Fibroblast of skin of abdomen (primary cell): ENCODE measurements around the gene WDR38.
A peak's percentile ranks its signal among the peaks of the same experiment; 100 is the strongest.

Experiments used
- DNase-seq: peaks from one replicate; pipeline ENCODE4 v3.0.0-alpha.2; 2013

WDR38 gene

GRCh38 chr9:124859803-124860581, 6.7 kb downstream of the WDR38 start:
- DNase-seq, result no peak

- no peak for DNase-seq
These were observed 7.5 kb downstream of the WDR38 start for GRCh38 chr9:124860582-124861341.

GRCh38 chr9:124861342-124862229, 8.3 kb downstream of the WDR38 start, which contains the start of the genes ARPC5L and RPL35:
Gene ARPC5L (plus strand): TSS chr9:124862130. CDS start chr9:124869291, 7,161 bp downstream.
Gene RPL35 (minus strand): TSS chr9:124861957. CDS start chr9:124861912, 45 bp downstream.
- DNase-seq, result peak; percentile 94

- DNase-seq, result no peak
These were observed 10.2 kb downstream of the WDR38 start for GRCh38 chr9:124863371-124863871.

GRCh38 chr9:124868511-124869465, 15.5 kb downstream of the WDR38 start:
- peak; percentile 83 for DNase-seq

- no peak for DNase-seq
These were observed 16.3 kb downstream of the WDR38 start for GRCh38 chr9:124869466-124869985.

GRCh38 chr9:124869986-124870560, 16.8 kb downstream of the WDR38 start:
- DNase-seq, result peak; percentile 47

- no peak for DNase-seq
These were observed 17.5 kb downstream of the WDR38 start for GRCh38 chr9:124870723-124871122.

GRCh38 chr9:124871156-124871561, 17.9 kb downstream of the WDR38 start:
- no peak for DNase-seq

- DNase-seq, result no peak
These were observed 20.4 kb downstream of the WDR38 start for GRCh38 chr9:124873664-124874063.

GRCh38 chr9:124875501-124875900, 22.2 kb downstream of the WDR38 start:
- no peak for DNase-seq

- DNase-seq, result no peak
These were observed 23.9 kb downstream of the WDR38 start for GRCh38 chr9:124877021-124877782.

GRCh38 chr9:124878021-124878420, 24.8 kb downstream of the WDR38 start:
- DNase-seq, result no peak

GRCh38 chr9:124878518-124878917, 25.3 kb downstream of the WDR38 start:
- DNase-seq, result no peak

GRCh38 chr9:124879226-124879625, 26.0 kb downstream of the WDR38 start:
- DNase-seq, result no peak

GRCh38 chr9:124880501-124880900, 27.2 kb downstream of the WDR38 start:
- no peak for DNase-seq

GRCh38 chr9:124881138-124881743, 28.0 kb downstream of the WDR38 start:
- no peak for DNase-seq

GRCh38 chr9:124882231-124882630, 29.0 kb downstream of the WDR38 start:
- no peak for DNase-seq

GRCh38 chr9:124884376-124884775, 31.1 kb downstream of the WDR38 start:
- DNase-seq, result no peak
